ENCODE data around the gene RAB11FIP4. TPM values are rescaled to one million over a fixed set of nuclear protein-coding genes. Genes with fewer than 3 reads are reported as not detected.

Gene RAB11FIP4
- total and polyA plus RNA-seq, 10 of the 15 experiments (the other 5 are each of a cell fraction or from before 2014, with no cell fraction given), result 1.4 to 27.0 (median 17.6) TPM

DNA sequence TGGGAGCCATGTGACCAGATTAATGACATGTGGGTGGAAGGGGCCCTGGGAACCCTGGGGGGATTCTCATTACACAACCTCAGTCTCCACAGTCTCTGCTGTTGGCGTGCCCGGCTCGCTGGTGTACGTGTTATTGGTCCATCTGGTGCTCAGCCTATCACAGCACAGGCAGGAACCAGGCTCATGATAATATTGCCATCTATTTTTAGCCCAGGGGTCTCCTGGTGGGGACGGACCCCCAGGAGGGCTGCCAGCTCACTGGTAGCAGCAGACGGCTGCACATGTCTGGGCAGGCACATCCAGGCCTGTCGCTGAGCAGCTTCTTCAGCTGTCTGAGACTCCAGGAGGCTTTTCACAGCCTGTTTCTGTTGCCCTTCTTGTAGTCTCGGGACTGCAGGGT is 123.8 kb downstream of the RAB11FIP4 start:
- Histone ChIP-seq H4K20me1 (ENCODE audit: control insufficient read depth, insufficient read depth) (no peaks in the 10 kb centered on the region), H2AFZ (ENCODE audit: control insufficient read depth, low read depth, low read length) (no peak overlapping the region), H3K9me3 (replicated peaks; ENCODE audit: control insufficient read depth, insufficient read depth, low read length) (no peaks in the 10 kb centered on the region), H3K36me3 (ENCODE audit: control insufficient read depth in 2 of 2, insufficient read depth in 2 of 2, low read length in 1 of 2) (peaks cover 0 to 2% of the 10 kb centered on the region in 2 experiments; a peak in 2 of 4 replicates), H3K27ac (ENCODE audit: control insufficient read depth, insufficient read depth) (no peak overlapping the region), H3K9ac (ENCODE audit: control insufficient read depth, insufficient read depth, low read length) (no peak overlapping the region), H3K4me2 (ENCODE audit: control insufficient read depth, insufficient read depth) (no peak overlapping the region), H3K4me3 (no peak overlapping the region), H3K79me2 (ENCODE audit: control insufficient read depth, insufficient read depth, low read length) (no peaks in the 10 kb centered on the region; the same call in 1 of the 2 replicates), H3K27me3 (replicated peaks in 1 of 2; ENCODE audit: control insufficient read depth in 2 of 2, insufficient read depth in 2 of 2, low read length in 1 of 2) (no peaks in the 10 kb centered on the region), H3K4me1 (ENCODE audit: control insufficient read depth, insufficient read depth, low read length) (peaks cover 5% of the 10 kb centered on the region)
- CTCF ChIA-PET, result interaction anchor here (0.7 to 1.9 kb wide), 2 partner anchors 15 to 76 kb away, joined by 3 to 5 read pairs; no protein-coding TSS in a partner anchor
- TF ChIP-seq KDM1A (IDR thresholded peaks at IDR 0.05; ENCODE audit: borderline replicate concordance) (no peak), SREBF1 (IDR thresholded peaks at IDR 0.05; ENCODE audit: low read length) (no peak), SREBF2 (IDR thresholded peaks at IDR 0.05; ENCODE audit: low read length) (no peak), POLR2AphosphoS2 (IDR thresholded peaks at IDR 0.05; ENCODE audit: low read depth, low read length) (no peak), SMAD5 (IDR thresholded peaks at IDR 0.05; ENCODE audit: low read depth) (no peak)
- TF ChIP-seq, protein P1, sequence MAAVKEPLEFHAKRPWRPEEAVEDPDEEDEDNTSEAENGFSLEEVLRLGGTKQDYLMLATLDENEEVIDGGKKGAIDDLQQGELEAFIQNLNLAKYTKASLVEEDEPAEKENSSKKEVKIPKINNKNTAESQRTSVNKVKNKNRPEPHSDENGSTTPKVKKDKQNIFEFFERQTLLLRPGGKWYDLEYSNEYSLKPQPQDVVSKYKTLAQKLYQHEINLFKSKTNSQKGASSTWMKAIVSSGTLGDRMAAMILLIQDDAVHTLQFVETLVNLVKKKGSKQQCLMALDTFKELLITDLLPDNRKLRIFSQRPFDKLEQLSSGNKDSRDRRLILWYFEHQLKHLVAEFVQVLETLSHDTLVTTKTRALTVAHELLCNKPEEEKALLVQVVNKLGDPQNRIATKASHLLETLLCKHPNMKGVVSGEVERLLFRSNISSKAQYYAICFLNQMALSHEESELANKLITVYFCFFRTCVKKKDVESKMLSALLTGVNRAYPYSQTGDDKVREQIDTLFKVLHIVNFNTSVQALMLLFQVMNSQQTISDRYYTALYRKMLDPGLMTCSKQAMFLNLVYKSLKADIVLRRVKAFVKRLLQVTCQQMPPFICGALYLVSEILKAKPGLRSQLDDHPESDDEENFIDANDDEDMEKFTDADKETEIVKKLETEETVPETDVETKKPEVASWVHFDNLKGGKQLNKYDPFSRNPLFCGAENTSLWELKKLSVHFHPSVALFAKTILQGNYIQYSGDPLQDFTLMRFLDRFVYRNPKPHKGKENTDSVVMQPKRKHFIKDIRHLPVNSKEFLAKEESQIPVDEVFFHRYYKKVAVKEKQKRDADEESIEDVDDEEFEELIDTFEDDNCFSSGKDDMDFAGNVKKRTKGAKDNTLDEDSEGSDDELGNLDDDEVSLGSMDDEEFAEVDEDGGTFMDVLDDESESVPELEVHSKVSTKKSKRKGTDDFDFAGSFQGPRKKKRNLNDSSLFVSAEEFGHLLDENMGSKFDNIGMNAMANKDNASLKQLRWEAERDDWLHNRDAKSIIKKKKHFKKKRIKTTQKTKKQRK (IDR thresholded peaks at IDR 0.05; ENCODE audit: low read depth, low read length), result no peak
- POLR2A ChIA-PET, result no interaction called here
- intact Hi-C loops (cut with micrococcal nuclease; ENCODE audit: unreplicated experiment), result no loop called here
- BruUV-seq (replicated peaks), result no TSS peak
- ATAC-seq (no peak), FAIRE-seq (no peak), DNase-seq (ENCODE audit: low read depth, low spot score) (no peak)
- in situ Hi-C loops (cut with MboI), result no loop called here
- 85% methylated on average over 8 of the region's 8 CpGs for WGBS (ENCODE audit: insufficient coverage, insufficient replicate concordance, low lambda C conversion rate, missing lambda C conversion rate)
- RAD21 ChIA-PET (ENCODE audit: unreplicated experiment), result interaction anchor here (1.0 kb wide), 1 partner anchor 78 kb away, joined by 4 read pairs; no protein-coding TSS in a partner anchor
- SMC1A ChIA-PET (ENCODE audit: uncharacterized antibody, unreplicated experiment), result interaction anchor here (1.0 to 1.9 kb wide), 2 partner anchors 28 to 76 kb away, joined by 4 to 6 read pairs; no protein-coding TSS in a partner anchor
